HG02885 (cell line): ENCODE measurements around the gene ASCL2.

Experiments used
- ATAC-seq: cut with Tn5 transposase; IDR thresholded peaks from one replicate; pipeline ENCODE4 v1.9.1; 2021; ENCODE audit warnings: mild to moderate bottlenecking; ENCODE audit not compliant: unreplicated experiment, poor library complexity

ASCL2 gene, protein sequence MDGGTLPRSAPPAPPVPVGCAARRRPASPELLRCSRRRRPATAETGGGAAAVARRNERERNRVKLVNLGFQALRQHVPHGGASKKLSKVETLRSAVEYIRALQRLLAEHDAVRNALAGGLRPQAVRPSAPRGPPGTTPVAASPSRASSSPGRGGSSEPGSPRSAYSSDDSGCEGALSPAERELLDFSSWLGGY

DNA sequence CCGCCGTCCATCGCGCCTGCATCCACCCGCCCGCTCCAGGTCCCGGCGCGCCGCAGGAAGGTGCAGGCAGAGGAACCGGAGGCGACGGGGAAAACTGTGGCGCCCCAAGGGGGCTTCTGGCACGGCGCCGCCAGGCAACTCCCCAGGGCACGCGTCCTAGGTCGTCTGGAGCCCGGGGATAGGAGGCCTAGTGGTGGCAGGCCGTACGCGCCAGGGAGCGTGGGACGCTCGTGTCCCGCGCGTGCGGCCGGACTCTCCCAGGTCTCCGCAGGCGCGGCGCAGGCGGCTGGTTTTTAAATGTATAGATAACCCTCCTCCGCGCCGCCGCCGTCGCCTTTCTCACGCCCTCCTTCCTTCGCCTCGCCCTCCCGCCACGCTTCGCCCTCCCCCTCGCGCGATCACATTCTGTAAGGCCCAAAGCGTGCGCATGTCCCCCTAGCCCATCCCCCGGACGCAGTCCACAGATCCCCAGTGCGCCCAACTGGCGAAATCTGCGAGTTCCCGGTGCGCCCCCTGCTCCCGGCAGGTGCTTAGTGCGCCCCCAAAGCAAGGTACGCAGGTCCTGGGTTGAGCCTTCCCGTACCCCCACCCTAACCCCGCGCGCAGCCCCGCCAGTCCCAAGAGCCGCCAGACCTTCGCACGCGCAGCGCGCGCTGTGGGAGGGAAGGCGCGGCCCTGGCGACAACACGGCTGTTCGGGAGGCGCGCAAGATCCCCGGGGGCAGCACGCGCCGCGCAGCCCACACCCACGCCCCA is at the start of gene ASCL2:
TSS of gene ASCL2 (minus strand) at position 267 of the 755 bp plus-strand sequence. CDS start at position 11, 256 bp downstream.
- no peak for ATAC-seq

DNA sequence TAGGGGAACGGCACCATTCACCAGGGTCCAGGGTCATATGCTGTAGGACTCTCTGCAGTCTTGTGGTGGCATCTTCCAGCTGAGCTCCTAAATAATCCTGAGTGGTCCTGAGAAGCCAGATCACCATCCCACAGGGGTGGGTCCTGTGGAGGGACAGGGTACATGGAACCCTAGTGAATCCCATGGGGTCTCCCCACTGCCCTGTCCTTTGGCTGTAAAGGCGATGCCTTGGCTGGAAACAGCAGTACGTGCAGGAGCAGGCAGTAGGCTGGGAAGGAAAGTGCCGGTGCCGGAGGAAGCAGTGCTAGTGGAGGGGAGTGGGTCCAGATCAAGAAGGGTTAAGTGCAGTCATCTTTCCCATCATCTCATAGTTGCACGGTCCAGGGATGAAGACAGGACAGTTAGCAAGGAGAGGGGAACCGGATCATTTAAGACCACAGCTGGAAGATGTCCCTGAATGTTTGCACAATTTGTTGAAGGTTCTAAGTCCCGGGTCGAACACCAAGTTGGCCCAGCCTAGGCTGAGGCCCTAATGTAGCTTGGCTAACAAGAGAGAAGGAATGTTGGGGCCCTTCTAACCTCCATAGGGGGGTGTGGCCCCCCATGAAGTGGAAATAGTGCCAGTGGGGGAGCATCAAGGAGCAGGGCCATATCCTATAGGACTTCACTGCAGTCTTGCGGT is 49.5 kb upstream of the ASCL2 start:
- ATAC-seq = no peak

DNA sequence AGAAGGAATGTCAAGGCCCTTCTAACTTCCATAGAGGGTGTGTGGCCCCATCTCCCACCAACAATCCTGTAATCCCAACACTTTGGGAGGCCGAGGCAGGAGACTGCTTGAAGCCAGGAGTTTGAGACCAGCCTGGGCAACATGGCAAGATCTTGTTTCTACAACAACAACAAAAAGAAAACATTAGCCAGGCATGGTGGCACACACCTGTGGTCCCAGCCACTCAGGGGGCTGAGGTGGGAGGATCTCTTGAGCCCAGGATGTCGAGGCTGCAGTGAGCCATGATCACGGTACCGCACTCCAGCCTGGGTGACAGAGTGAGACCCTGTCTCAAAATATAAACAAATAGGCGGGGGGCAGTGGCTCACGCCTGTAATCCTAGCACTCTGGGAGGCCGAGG is 48.3 kb upstream of the ASCL2 start:
- no peak for ATAC-seq

DNA sequence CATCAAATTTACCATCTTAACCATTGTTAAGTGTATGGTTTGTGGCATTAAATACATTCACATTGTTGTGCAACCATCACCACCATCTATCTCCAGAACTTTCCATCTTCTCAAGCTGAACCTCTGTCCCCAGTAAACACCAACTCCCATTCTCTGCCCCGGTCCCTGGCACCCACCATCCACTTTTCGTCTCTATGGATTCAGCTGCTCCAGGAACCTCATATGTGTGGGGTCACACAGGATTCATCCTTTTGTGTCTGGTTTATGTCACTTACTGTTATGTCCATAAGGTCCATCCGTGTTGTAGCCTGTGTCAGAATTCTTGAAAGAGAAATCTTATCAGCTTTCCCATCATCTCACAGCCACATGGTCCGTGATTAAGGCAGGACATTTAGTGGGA is 47.7 kb upstream of the ASCL2 start:
- ATAC-seq = no peak

DNA sequence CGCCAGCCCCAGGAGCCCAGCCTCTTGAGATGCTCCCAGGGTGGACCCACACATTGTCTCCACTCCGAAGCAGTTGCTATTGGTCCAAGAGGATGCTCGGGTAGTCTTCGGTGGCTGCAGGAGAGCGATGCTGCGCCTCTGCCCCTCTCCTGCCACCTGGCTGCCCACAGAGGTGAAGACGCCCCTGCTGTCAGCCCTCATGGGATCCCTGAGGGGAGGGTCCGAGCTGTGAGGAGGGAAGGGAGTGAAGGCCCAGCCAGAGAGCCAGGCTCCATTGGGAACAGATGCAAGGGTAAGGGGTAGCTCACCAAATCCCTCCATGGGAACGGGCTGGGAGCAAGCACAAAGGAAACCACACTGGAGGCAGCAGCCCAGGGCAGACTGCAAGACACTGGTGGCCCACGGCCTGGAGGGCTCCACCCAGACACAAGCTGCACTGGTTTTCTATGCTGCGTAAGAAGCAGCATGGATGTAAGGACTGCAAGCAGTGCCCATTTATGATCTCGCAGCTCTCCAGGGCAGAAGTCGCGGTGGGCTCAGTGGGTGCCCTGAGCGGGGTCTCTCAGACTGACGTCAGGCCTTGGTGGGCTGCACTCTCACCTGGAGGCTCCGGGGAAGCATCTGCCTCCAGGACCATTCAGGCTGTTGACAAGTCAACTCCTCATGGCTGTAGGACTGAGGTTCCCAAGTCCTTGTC is 47.1 kb upstream of the ASCL2 start:
- no peak for ATAC-seq

DNA sequence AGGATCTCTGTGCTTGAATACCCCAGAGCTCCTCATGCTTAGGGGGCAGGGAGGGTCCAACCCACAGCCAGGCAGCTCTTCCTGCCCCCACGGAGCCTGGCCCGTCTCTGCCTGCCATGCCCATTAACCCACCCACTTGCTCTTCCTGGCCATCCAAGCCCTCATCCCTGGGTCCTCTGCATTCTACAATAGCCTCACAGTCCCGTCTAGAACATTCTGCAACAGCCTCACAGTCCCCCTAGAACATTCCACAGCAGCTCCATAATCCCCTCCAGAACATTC is 46.5 kb upstream of the ASCL2 start:
- ATAC-seq = no peak

DNA sequence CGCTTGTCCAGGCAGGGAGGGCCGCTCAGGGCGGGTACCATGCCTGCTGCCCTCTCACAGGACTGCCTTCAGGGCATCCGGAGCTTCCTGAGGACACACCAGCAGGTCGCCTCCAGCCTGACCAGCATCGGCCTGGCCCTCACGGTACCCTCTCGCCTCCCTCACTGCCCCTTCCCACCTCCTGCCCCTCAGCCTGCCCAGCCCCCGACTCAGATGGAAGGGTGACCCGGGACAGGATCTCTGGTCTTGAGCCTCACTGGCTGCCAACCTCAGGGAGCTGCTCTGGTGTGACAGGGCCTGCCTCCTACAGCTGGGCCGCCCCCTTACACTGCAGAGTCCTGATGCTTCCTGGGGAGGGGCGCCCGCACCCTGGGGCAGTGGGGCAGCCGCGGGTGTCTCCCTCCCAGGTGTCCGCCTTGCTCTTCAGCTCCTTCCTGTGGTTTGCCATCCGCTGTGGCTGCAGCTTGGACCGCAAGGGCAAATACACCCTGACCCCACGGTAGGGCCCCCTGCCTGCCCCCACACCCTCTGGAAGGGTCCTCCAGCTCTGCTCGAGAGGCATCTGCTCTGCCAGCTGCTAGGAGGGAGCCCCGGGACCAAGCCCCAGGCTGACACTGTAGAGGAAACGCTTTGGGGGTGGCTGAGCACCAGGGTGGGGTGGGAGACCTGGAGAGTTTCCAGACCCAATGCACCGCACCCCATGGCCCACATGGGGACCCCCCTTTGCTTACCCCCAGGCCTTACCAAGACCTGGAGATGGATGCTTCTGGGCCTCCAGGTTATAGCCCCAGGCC is 46.0 kb upstream of the ASCL2 start:
- ATAC-seq = no peak

DNA sequence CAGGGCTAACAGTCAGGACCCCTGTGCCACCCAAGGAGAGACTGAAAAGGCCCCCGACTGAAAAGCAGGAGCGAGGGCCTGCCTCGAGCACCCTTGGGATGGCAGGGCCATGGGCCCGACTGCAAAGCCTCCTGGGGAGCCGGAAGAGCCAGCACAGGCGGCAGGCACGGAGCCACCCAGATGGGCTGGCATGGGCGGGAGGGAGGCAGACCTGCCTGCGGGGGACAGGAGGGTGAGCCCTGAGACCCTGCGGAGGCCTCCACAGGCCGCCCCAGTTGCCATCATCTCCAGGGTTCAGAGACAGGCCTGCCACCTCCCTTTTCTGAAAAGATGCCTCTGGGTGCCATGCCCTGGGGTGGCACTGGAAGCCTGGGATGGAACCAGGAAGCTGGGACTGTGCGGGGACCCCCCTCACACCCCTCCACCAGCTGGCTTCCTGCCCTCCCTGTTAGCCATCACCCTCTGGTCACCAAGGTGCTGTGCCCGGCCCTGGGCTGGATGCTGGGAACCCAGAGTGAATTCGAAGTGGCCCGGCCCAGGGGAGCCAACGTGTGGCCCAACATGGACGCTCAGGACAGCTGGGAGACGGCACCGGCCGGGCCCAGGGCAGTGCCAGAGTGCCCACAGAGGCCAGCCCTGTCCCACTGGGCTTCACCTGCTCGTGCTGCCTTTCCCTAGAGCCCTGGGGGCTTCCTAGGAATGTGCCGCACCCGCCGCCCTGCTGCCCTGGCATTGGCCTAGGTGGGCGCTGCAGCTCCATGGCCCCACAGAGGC is 45.2 kb upstream of the ASCL2 start:
- ATAC-seq = no peak

DNA sequence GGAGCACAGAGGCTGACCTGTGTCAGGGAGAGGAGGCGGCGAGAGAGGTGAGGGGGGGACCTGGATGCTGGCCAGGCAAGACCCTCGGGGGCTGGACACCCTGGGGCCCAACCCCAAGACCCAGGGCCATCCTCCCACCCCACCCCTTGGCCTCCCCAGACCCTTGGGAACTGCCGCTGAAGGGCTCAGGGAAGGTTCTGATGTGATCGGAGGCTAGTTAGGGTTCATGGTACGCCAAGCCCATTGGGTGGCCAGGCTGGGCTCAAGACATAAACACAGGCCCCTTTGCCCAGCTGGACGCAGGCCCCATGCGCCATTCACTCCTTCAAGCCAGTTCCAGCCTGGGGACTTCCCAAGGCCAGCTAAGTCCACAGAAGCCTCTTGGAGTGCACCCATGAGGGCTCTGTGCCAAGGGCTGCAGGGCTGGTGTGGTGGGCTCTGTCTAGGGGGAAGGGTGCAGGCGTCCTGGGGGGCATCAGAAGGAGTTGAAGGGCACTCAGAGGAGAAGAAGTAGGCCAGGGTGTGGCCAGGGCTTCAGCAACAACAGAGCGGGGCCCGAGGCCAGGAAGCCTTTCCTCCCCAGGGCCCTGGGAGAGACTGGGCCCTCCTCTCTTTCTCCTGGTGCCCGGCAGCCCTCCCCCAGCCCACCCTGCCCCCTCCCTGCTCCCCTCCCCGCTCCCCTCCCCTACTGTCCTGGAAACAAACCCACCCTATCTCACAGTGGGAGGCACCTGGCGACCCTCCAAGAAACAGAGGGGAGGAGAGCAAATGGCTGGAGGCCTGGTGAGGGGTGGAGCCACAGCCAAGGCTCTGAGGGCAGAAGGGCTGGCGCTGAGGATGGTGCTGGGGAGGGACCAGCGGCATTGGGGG is 44.4 kb upstream of the ASCL2 start:
- ATAC-seq = no peak

DNA sequence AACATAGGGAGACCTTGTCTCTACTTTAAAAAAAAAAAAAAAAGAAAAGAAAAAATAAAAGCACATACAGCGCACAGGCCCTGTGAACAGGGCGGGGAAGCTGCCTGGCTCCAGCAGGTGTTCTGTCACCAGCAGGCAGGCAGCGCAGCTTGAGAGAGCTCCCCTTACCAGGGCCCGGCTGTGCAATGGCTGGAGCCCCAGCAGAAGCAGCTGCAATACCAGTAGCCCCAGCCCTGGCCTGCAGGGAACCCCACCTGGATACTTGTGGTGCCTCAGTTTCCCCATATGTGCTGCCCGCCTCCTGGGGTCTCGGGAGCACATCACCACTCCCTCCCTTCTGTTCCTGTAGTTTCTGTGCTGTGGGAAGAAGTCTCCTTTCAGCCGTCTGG is 43.7 kb upstream of the ASCL2 start:
- no peak for ATAC-seq

DNA sequence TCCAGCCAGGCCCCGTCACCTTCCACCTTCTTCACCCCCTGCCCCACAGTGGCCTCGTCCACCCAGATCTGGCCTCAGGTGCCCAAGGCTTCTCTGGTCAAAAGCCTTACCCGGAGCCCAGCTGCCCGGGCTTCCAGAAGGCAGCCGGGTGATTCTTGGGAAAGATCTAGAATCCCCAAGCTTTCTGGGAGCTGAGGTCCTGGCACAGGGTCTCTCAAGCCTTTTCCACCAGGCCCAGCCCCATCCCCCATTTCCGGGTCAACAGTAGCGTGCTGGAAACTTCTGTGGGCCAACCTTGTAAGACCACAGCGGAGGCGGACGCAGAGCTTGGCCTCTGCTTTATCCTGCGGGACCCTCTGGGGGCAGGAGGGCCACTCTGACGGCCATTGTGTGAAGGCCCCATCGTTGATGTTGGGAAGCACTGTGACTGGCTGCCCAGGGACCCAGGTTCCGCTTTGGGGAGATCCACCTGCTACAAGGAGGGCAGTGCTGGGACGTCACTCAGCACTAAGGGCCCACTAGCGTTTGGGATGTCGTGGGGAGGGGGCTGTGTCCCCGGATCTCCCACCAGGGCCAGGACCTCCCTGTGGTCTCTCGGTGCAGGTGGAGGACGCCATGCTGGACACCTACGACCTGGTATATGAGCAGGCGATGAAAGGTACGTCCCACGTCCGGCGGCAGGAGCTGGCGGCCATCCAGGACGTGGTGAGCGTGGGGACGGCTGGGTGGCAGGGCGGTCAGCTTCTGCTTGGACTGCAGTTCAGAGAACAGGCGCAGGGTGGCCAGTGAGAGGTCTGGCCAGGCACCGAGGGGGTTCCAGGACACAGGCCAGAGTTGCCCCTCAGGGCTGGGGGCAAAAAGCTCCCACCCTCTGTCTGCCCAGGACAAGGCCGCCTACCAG is 42.9 kb upstream of the ASCL2 start:
- no peak for ATAC-seq

DNA sequence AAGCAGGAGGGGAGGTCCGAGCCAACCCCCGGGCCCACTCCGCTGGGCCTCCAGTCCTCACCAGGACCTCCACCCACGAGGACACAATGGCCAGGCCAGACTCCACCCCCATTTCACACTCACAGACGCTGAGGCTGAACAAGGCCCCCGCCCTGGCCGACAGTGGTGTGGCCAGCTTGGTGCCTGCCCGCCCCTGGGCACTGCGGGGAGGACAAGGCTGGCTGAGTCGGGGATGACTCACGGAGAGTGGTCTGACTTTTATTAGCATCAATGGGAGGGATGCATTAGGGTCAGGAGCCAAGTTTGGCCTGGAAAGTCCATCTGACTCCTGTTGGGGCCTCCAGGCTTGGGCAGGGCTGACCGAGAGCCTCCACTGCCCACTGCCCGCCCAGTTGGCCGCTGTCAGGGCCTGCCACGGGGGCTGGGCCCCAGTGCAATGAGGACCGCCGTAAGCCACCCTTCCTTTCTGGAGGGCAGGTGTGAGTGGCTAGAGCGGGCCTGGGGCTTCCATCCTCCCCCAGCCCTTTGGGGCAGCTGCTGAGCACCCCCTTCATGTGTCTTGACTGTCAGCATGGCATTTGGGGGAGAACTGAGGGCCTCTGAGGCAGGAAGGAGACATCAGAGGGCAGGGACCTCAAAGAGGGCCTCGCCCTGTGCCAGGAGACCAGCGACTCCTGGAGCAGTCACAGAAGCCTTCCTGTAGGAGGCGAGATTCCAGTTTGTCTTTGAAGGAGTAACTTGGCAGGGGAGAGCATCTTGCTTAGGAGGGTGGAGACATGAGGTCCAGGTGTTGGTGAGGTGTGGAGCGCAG is 42.0 kb upstream of the ASCL2 start:
- no peak for ATAC-seq

DNA sequence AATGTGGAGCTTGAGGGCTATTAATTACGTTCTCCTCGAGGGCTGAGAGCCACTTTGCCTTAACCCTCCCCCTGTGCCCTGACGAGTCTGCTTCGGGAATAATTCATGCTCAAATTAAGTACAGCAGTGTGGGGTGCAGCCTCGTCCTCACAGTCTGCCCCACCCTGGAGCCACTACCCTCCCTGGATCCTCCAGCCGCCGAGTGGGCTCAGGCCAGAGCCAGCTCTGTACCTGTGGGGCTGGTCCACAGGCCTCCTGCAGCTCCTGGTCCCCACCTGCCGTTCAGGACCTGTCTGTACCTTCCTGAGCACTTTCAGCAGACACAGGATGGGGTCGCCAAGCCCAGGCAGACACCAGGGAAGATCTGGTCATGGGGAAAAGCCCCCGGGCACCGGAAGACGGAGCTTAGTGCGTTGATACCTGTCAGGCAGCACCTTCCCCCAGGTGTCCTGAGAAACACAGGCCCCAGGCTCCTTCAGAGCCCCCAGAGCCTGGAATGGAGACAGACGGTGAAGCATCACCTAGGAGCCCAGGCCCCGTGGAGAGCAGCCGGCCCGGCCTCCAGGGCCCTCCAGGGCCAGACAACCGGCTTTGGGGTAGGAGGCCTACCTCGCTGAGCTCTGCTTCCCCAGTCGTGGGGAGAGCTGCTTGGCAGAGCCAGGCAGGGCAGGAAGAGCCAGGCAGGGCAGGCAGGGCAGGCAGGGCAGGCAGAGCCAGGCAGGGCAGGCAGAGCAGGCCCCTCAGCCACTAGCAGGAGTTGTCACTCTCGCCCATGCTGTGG is 41.2 kb upstream of the ASCL2 start:
- ATAC-seq = no peak

DNA sequence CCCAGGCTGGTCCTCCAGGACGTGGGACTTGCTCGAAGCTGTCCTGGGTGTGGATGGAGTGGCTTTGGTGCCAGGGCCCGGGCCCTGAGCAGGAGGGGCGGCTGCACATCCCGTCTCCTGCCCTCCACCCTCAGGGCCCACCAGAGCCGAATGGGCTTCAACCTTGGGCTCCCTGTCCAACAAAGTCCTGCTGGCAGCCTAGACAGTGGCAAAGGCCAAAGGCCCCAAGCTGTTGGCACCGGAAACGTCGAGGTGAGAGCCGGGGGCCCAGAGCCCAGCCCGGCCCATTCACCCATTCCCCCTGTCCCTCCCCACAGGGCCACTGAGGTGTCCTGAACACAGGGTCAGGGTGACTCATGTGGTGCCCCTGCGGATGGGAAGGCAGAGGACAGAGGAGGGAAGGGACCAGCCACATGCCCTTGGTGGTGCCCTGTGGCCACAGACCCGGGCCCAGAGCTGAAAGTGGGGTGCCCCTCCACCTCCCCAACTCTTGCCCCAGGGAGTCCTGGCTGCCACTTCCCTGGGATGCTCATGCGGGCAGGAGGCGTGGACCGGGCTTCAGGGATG is 40.5 kb upstream of the ASCL2 start:
- ATAC-seq = no peak

DNA sequence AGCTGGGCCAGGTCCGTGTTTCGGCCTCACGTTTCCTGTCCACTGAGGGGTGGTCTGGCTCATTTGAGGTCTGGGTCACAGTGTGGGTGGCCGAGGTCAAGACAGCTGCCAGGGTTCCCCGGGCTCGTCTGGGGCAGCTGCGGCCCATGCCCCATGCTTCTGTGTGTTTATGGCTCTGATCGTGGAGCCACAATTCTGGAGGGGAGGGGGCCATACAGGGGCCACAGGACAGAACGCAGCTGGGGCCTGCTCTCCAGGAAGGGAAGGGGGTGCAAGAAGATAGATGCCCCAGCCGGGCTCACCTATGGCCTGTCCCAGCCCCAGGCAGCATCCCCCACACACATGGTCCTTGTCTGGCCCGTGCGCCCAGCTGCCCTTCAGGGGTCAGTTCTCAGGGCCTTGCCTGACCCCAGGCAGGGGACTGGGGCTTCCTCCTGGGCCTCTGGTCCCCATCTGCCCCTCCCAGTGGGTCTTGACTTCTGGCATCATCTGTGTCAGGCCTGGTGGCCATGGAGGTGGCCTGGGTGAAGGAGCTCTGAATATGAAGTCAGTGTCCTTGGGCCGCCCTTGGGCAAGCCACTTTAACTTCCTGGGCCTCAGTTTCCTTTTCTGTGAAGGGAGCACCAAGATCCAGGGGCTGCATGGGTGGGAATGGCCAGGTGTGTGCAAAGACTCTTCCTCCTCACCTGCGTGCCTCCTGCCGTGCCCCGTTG is 39.8 kb upstream of the ASCL2 start:
- ATAC-seq = no peak
